Measurements from ENCODE around the gene CEP72. TPM values are rescaled to one million over a fixed set of nuclear protein-coding genes. Genes with fewer than 3 reads are reported as not detected.

Gene CEP72
- total RNA-seq, 1 experiment from 2014 or later: 16.4 TPM

DNA sequence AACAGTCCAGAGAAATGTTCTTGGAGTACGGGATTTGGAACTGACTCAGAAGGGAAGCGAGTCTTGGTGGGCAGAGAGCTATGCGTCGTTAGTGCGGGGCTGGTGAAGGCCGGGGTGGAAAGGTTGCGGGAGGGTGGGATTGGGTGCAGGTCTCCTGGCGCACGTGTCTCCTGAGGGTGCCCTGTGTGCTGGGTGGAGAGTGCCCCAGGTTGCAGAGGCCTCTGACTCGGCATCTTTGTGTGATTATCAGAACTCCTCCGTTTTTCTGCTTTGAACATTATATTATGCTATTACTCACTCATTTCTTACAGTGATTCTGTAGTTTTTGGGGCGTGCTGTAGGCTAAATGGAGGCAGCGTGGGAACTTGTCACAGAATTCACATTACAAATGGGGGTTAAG is 11.4 kb downstream of the CEP72 start:
- H3K9me3 Mint-ChIP-seq (ENCODE audit: unreplicated experiment): no peaks in the 10 kb centered on the region
- TF ChIP-seq, protein P1, sequence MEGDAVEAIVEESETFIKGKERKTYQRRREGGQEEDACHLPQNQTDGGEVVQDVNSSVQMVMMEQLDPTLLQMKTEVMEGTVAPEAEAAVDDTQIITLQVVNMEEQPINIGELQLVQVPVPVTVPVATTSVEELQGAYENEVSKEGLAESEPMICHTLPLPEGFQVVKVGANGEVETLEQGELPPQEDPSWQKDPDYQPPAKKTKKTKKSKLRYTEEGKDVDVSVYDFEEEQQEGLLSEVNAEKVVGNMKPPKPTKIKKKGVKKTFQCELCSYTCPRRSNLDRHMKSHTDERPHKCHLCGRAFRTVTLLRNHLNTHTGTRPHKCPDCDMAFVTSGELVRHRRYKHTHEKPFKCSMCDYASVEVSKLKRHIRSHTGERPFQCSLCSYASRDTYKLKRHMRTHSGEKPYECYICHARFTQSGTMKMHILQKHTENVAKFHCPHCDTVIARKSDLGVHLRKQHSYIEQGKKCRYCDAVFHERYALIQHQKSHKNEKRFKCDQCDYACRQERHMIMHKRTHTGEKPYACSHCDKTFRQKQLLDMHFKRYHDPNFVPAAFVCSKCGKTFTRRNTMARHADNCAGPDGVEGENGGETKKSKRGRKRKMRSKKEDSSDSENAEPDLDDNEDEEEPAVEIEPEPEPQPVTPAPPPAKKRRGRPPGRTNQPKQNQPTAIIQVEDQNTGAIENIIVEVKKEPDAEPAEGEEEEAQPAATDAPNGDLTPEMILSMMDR (IDR thresholded peaks at IDR 0.05; ENCODE audit: unreplicated experiment): no peak
- BruUV-seq (replicated peaks): no TSS peak
- peaks cover 26% of the 10 kb centered on the region for H3K36me3 Mint-ChIP-seq (ENCODE audit: insufficient read depth, unreplicated experiment)
- ChIA-PET CTCF (interaction anchor here (0.9 kb wide), 1 partner anchor 280 kb away, joined by 3 read pairs; no protein-coding TSS in a partner anchor), POLR2A (no interaction called here)
- H3K4me1 Mint-ChIP-seq (ENCODE audit: insufficient read depth, unreplicated experiment): no peaks in the 10 kb centered on the region
- no peak overlapping the region for H3K4me3 Mint-ChIP-seq (ENCODE audit: unreplicated experiment)
- no peak overlapping the region for H3K27ac Mint-ChIP-seq (ENCODE audit: low read depth, unreplicated experiment)
- no peak for DNase-seq (ENCODE audit: unreplicated experiment)
- intact Hi-C loops (cut with micrococcal nuclease): no loop called here
- no peaks in the 10 kb centered on the region for H3K27me3 Mint-ChIP-seq (ENCODE audit: insufficient read depth, unreplicated experiment)

DNA sequence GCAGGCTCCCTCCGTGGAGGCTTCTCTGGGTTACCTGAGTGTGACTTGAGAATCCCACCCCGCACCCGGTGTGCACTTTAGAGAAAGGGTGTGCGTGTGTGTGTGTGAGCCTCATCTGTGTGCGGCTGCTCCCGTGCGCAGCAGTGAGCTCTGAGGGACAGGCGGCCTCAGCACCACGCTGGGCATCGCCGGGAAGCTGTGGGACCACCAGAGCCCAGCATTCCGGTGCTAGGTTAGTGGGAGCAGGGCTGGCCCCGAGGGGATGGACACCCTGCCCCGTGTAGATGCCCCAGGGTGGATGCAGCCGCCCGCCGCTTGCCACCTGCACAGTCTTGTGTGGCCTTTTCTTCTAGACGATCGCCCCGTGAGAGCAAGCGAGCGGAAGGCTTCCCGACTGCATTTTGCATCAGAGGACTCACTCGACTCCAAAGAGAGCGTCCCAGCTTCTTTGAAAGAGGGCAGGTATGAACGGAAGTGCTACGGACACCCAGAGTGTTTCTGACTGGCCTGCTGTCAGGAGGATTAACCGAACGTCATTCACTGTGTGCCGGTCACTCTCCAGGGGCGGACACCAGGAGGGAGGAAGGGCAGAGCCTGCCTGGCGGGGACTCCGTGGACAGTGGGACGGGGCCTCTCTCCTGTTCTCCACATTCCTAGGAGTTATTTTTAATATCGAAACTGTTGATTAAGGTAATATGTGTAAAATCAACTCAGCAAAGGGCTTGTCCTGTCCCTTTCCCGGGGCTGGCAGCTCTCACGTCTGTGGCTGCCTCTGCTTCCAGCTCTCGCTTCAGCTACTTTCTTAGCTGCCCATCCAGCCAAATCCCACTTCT is 12.2 kb downstream of the CEP72 start:
- Mint-ChIP-seq H3K36me3 (ENCODE audit: insufficient read depth, unreplicated experiment) (peaks cover 26% of the 10 kb centered on the region), H3K4me1 (ENCODE audit: insufficient read depth, unreplicated experiment) (no peaks in the 10 kb centered on the region), H3K27ac (ENCODE audit: low read depth, unreplicated experiment) (no peak overlapping the region), H3K4me3 (ENCODE audit: unreplicated experiment) (no peak overlapping the region), H3K9me3 (ENCODE audit: unreplicated experiment) (no peaks in the 10 kb centered on the region), H3K27me3 (ENCODE audit: insufficient read depth, unreplicated experiment) (no peaks in the 10 kb centered on the region)
- POLR2A ChIA-PET: no interaction called here
- TF ChIP-seq, protein P1 (IDR thresholded peaks at IDR 0.05; ENCODE audit: unreplicated experiment): no peak
- CTCF ChIA-PET: interaction anchor here (0.9 kb wide), 1 partner anchor 279 kb away, joined by 3 read pairs; no protein-coding TSS in a partner anchor
- DNase-seq (ENCODE audit: unreplicated experiment): no peak
- intact Hi-C loops (cut with micrococcal nuclease): no loop called here
- BruUV-seq (replicated peaks): no TSS peak

DNA sequence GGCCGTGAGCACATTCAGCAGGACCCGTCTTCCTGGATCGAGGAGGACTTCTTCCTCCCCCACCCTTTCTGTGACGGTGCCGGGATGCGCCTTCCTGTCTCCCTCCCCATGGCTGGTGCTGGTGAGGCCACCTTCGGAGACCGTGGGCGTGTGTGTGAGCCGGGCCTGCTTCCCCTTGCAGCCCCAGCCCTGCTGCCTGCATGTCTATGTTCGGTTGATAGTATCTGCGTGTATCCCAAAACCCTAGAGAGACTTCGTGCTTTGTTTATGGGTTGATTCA is 12.8 kb downstream of the CEP72 start:
- ChIA-PET CTCF (no interaction called here), POLR2A (no interaction called here)
- DNase-seq (ENCODE audit: unreplicated experiment): no peak
- Mint-ChIP-seq H3K9me3 (ENCODE audit: unreplicated experiment) (no peaks in the 10 kb centered on the region), H3K27ac (ENCODE audit: low read depth, unreplicated experiment) (no peak overlapping the region), H3K36me3 (ENCODE audit: insufficient read depth, unreplicated experiment) (peaks cover 25% of the 10 kb centered on the region), H3K27me3 (ENCODE audit: insufficient read depth, unreplicated experiment) (no peaks in the 10 kb centered on the region), H3K4me1 (ENCODE audit: insufficient read depth, unreplicated experiment) (no peaks in the 10 kb centered on the region), H3K4me3 (ENCODE audit: unreplicated experiment) (no peak overlapping the region)
- TF ChIP-seq, protein P1 (IDR thresholded peaks at IDR 0.05; ENCODE audit: unreplicated experiment): no peak
- intact Hi-C loops (cut with micrococcal nuclease): no loop called here
- no TSS peak for BruUV-seq (replicated peaks)

DNA sequence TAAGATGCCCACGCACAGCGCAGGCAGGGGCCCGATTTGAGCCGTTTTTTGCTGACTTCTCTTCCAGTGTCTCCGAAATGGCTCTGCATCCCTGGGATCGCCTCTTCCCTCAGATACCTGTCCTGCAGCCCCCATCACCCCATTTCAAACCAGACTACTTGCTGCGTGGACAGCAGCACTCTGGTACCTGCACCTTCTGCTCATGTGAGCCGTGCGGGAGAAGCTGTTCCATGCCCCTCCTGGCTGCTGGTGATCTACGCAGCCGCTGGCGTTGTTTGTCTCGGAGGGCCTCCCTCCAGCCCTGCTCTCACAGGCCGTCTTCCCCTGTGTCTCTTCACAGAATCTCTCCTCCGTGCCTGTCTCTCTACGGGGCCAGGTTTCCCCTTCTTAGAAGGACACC is 13.4 kb downstream of the CEP72 start:
- BruUV-seq (replicated peaks): no TSS peak

More for the DNA sequence above, 13.4 kb downstream of the CEP72 start:
- peak overlapping the region; percentile 55 for H3K27ac Mint-ChIP-seq (ENCODE audit: low read depth, unreplicated experiment)
- H3K4me3 Mint-ChIP-seq (ENCODE audit: unreplicated experiment): no peak overlapping the region
- no peak for DNase-seq (ENCODE audit: unreplicated experiment)
- TF ChIP-seq, protein P1 (IDR thresholded peaks at IDR 0.05; ENCODE audit: unreplicated experiment): no peak
- H3K9me3 Mint-ChIP-seq (ENCODE audit: unreplicated experiment): no peaks in the 10 kb centered on the region
- CTCF ChIA-PET: no interaction called here
- intact Hi-C loops (cut with micrococcal nuclease): no loop called here
- peaks cover 22% of the 10 kb centered on the region for H3K36me3 Mint-ChIP-seq (ENCODE audit: insufficient read depth, unreplicated experiment)
- POLR2A ChIA-PET: no interaction called here
- no peaks in the 10 kb centered on the region for H3K27me3 Mint-ChIP-seq (ENCODE audit: insufficient read depth, unreplicated experiment)
- H3K4me1 Mint-ChIP-seq (ENCODE audit: insufficient read depth, unreplicated experiment): no peaks in the 10 kb centered on the region
